HL-60 (cell line): ENCODE data around the gene TUBB.

ENCODE experiments used
- CTCF ChIP-seq: IDR thresholded peaks from one replicate; pipeline ENCODE4 v1.5.1; 2011; ENCODE audit warnings: low read length, control low read depth, inconsistent platforms; ENCODE audit not compliant: insufficient read depth
- GABPA ChIP-seq: IDR thresholded peaks from 2 replicates; pipeline ENCODE4 v1.6.1; 2012; ENCODE audit warnings: low read depth
- POLR2AphosphoS5 ChIP-seq: IDR thresholded peaks from 2 replicates; pipeline ENCODE4 v1.6.1; 2012; ENCODE audit warnings: low read depth
- REST ChIP-seq: IDR thresholded peaks from 2 replicates; pipeline ENCODE4 v1.6.1; 2012; ENCODE audit warnings: low read depth; ENCODE audit not compliant: insufficient replicate concordance
- SPI1 ChIP-seq: IDR thresholded peaks from 2 replicates; pipeline ENCODE4 v1.6.1; 2012; ENCODE audit warnings: low read depth, mild to moderate bottlenecking, borderline replicate concordance

GRCh38 chr6:30721198-30722024 lies 1.3 kb downstream of the TUBB start:
- TF ChIP-seq CTCF (no peak), POLR2AphosphoS5 (peak; percentile 76), GABPA (no peak), REST (no peak), SPI1 (peak; percentile 87)
